Neural progenitor cell (in vitro differentiated cells): Measurements from ENCODE around the gene SLC26A4.

Source experiments
- EZH2 ChIP-seq: fragments of 200-600 bp; sonication (generic); IDR thresholded peaks from 2 replicates; pipeline ENCODE4 v1.6.1; 2017; ENCODE audit warnings: antibody characterized with exemption, mild to moderate bottlenecking, moderate library complexity
- EZH2phosphoT487 ChIP-seq: fragments of 200-600 bp; sonication (generic); IDR thresholded peaks from 2 replicates; pipeline ENCODE4 v1.6.1; 2017; ENCODE audit warnings: antibody characterized with exemption
- TF ChIP-seq, protein P1 (sequence below): fragments of 200-600 bp; sonication (generic); IDR thresholded peaks from 2 replicates; pipeline ENCODE4 v1.5.1; 2017; ENCODE audit warnings: antibody characterized with exemption, mild to moderate bottlenecking

DNA sequence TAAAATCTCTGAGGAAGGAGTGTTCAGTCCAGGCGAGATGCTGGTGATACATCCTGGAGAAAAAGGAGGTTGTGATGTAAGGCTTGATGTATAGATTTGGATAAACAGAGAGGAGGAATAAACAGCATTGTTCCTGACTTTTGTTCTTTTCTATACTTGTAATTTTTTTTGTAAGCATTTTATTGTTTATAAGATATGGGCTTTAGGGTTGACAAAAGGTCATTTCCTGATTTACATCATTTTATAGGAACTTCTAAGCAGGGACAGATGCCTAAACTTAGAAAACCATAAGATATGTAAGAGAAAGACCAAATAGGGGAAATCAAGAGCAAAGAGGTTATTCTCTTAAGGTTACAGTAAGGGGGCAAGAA is 16.7 kb upstream of the SLC26A4 start:
- TF ChIP-seq, protein P1, sequence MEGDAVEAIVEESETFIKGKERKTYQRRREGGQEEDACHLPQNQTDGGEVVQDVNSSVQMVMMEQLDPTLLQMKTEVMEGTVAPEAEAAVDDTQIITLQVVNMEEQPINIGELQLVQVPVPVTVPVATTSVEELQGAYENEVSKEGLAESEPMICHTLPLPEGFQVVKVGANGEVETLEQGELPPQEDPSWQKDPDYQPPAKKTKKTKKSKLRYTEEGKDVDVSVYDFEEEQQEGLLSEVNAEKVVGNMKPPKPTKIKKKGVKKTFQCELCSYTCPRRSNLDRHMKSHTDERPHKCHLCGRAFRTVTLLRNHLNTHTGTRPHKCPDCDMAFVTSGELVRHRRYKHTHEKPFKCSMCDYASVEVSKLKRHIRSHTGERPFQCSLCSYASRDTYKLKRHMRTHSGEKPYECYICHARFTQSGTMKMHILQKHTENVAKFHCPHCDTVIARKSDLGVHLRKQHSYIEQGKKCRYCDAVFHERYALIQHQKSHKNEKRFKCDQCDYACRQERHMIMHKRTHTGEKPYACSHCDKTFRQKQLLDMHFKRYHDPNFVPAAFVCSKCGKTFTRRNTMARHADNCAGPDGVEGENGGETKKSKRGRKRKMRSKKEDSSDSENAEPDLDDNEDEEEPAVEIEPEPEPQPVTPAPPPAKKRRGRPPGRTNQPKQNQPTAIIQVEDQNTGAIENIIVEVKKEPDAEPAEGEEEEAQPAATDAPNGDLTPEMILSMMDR, result no peak
- TF ChIP-seq EZH2, result no peak
- no peak for TF ChIP-seq EZH2phosphoT487
